ENCODE measurements around the gene ALG1L2.
"Not testable (repeated sequence)": the region's sequence is repeated elsewhere in the genome, so short reads cannot be mapped to it uniquely, and the experiment has no call there.

DNA sequence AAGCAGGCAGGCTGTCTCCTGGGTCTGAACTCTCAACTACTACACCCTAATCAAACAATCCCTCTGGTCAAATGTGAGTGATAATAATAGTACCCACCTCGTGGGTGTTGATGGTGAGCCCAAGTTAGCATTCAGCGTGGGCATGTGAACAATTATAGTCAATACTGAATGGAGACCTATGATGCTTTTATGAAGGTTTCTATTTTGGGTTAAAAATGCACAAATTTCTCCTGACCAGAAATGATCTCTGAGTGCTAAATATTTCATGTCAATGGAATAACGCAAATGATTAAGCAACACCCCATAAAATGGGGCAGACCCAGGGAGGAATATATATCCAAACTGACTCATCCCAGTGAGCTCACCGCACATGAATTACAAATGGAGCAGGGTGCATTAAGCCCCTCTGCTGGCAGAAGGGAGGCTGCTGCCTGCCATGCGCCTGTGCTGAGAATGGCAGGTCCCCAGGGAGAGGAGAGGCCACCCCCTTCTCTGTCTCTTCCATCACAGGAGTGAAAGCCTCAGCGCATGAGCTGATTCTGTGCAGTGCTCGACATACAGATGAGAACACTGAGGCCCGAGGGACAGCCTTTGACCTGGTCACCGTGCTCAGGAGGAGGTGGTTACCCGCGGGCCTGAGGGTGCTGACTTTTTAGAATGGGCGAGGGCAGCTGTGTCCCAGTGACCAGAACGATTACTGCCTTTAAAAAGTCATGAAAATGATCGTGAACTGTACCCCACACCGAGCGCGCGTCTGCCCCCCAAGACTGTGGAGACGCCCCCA is 28.9 kb downstream of the ALG1L2 start:
- TF ChIP-seq, protein P1, sequence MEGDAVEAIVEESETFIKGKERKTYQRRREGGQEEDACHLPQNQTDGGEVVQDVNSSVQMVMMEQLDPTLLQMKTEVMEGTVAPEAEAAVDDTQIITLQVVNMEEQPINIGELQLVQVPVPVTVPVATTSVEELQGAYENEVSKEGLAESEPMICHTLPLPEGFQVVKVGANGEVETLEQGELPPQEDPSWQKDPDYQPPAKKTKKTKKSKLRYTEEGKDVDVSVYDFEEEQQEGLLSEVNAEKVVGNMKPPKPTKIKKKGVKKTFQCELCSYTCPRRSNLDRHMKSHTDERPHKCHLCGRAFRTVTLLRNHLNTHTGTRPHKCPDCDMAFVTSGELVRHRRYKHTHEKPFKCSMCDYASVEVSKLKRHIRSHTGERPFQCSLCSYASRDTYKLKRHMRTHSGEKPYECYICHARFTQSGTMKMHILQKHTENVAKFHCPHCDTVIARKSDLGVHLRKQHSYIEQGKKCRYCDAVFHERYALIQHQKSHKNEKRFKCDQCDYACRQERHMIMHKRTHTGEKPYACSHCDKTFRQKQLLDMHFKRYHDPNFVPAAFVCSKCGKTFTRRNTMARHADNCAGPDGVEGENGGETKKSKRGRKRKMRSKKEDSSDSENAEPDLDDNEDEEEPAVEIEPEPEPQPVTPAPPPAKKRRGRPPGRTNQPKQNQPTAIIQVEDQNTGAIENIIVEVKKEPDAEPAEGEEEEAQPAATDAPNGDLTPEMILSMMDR (IDR thresholded peaks at IDR 0.05): not testable (repeated sequence)
- TF ChIP-seq POLR2A (IDR thresholded peaks at IDR 0.05): not testable (repeated sequence)
